IPS-18c (cell line): ENCODE data around the gene TBX3.

Experiments
- H3K4me3 ChIP-seq: 2 replicates; pipeline ENCODE4 v1.7.0; 2013; ENCODE audit warnings: low read depth, mild to moderate bottlenecking, low read length, moderate library complexity; ENCODE audit not compliant: insufficient read depth
- H3K9me3 ChIP-seq: one replicate; pipeline ENCODE4 v1.6.1; 2013; ENCODE audit warnings: mild to moderate bottlenecking, low read length, moderate library complexity; ENCODE audit not compliant: control insufficient read depth, insufficient read depth

The TBX3 gene

GRCh38 chr12:114674251-114675047, 9.5 kb downstream of the TBX3 start:
- Histone ChIP-seq H3K9me3 (no peaks in the 10 kb centered on the region), H3K4me3 (peak overlapping the region; percentile 41)

- Histone ChIP-seq H3K9me3 (no peaks in the 10 kb centered on the region), H3K4me3 (peak overlapping the region; percentile 41)
Measured at GRCh38 chr12:114673901-114674250, 10.1 kb downstream of the TBX3 start.

- no peak overlapping the region for H3K4me3 ChIP-seq
- H3K9me3 ChIP-seq, result no peaks in the 10 kb centered on the region
Measured at GRCh38 chr12:114673169-114673833, 10.7 kb downstream of the TBX3 start.

- H3K4me3 ChIP-seq, result no peak overlapping the region
- no peaks in the 10 kb centered on the region for H3K9me3 ChIP-seq
Measured at GRCh38 chr12:114672817-114673168, 11.2 kb downstream of the TBX3 start.

DNA sequence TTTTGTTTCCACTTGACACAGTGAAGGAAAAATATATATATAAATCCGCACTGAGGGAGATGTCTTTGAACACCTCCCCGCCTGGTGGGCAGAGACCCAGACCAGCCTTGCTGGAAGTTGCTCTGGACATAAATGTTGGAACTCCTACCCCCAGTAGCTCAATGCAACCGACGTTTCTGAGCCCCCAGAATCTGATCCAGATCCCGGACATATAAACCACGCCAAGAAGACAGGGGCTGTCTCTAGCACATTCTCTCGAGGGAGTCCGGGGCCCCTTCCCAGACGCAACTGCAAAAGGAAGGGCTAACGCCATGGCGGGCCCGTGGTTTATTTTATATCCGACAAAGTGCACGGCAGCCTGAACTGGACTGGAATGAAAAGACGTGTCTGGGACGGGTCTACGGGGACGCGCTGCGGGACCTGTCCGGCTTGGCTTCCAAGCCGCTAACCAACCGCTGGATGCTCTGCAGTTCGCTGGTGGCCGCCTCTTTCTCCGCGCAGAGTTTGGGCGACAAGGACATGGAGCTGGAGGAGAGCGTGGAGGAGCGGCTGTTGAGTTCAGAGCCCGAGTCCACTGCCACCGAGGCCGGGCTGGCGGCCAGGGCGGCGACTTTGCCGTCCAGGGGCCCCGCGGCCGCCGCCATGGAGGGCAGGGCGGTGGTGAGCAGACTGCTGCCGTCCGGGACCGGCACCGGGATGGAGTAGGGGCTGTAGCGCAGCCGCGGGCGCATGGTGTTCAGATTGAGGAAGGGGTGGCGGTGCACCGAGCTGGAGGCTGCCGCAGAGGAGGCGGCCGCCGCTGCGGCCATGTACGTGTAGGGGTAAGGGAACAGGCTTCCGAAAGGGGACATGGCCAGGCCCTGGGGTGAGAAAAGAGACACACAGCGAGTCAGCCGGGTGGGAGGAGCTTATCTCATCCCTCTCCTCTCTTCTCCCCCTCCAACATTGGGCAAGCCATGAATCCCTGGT, 12.2 kb downstream of the TBX3 start:
- H3K4me3 ChIP-seq, result peak overlapping the region; percentile 32; the same call in 1 of the 2 replicates
- H3K9me3 ChIP-seq, result no peaks in the 10 kb centered on the region

DNA sequence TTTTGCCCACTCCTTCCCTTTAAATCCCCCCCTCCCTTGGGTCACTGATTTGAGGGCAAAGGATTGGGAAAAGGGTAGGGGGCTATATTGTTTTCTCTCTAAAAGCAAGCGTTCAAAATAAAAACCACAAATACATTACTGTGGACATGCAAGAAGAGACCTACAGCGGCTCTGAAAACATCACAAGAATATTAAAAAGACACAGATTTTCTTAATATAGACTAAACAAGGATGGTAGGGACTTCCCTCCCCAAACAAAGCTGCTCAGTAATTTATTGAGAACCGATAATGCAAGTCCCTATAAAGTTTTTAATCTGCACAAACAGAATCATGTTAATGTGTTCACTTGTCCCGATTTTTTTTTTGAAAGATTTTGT, 12.9 kb downstream of the TBX3 start:
- Histone ChIP-seq H3K4me3 (no peak overlapping the region), H3K9me3 (no peaks in the 10 kb centered on the region)

DNA sequence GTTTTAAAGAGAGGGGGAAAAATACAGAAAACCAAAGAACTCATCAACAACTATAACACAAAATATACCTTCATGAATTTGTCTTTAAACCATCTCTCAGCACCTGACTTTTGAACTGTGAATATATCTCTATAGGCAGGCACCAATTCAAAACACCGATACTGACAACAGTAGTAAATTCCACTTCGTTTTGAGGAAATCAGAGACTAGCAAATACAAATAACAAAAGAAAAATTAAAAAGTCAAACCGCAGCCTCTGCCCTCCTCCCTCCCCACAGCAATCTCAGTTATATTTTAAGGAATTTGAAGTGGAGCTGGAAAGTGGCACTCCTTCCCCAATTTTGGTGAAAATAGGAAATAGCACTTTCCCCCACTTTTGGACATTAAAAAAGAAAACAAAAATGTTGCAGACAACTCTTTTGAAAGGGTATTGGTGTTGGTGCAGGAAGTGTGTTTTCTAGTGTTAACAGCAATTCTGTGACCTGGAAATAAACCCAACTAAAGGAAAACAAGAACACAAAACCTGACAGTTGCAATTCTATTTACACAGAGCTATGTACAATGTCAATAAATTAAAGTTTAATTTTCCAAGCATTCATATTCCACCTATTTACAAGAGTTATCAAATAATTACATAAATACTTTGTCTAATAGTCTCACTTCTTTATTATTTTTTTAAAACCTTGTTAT, 13.5 kb downstream of the TBX3 start:
- H3K9me3 ChIP-seq, result no peaks in the 10 kb centered on the region
- no peak overlapping the region for H3K4me3 ChIP-seq

DNA sequence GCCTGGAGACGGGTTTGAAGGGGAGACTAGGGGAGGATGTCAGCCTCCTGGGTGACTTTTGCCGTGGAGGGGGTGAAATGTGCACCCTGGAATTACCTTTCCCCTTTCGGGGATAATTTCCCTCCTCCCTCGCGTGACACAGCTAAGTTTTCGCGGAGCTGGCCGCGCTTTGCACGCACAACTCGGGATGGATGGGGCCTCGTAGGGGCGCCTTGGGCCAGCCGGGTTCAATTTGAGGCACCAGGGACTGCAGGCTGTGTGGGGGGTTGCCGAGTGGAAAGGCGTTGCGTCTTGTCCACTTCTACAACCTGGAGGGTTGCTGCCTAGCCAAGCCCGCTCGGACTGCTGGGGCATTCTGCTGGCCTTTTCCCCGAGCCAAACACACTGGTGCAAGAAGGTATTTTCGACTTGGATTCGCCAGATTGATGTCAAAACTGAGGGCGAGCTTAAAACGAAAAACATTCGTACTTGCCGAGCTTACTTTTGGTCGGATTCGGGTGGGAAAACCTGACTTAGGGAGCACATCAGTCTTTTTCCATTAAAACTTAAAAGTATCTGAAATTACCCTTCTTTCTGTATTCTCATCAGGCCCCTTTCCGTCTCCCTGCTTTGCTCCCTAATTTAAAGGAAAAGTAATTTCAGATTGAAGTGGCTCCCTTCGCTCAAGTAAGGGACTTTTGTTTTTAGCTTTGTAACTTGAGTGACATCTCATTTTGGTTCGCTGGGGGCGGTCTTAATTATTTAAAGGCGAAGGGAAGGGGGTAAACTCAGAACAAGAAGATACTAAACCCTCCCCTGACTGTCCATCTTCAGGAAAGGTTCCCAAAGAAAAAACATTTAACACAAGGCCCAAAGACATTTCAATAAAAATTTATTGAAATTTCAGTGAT, 14.3 kb downstream of the TBX3 start:
- Histone ChIP-seq H3K9me3 (no peaks in the 10 kb centered on the region), H3K4me3 (peak overlapping the region; percentile 2; the same call in 1 of the 2 replicates)

DNA sequence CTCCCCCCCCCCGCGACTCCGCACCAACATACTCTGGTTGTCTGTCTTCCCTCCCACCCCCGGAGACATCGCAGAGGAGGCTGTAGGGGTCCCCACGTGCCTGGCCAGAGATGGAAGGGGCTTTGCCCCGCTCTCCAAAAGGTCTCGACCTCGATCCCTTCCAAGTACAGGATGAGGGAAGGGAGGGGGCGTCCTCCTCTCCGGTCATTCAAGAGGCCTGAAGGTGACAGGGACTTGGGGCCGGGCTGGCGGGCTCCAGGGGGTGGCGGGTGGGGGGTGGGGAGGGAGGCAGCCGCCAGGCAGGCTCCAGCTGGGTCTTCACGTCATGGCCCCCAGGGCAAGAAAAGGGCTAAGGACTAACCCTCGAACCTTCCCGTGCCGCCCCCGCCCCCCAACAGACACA, 15.1 kb downstream of the TBX3 start:
- Histone ChIP-seq H3K9me3 (no peaks in the 10 kb centered on the region), H3K4me3 (no peak overlapping the region)

DNA sequence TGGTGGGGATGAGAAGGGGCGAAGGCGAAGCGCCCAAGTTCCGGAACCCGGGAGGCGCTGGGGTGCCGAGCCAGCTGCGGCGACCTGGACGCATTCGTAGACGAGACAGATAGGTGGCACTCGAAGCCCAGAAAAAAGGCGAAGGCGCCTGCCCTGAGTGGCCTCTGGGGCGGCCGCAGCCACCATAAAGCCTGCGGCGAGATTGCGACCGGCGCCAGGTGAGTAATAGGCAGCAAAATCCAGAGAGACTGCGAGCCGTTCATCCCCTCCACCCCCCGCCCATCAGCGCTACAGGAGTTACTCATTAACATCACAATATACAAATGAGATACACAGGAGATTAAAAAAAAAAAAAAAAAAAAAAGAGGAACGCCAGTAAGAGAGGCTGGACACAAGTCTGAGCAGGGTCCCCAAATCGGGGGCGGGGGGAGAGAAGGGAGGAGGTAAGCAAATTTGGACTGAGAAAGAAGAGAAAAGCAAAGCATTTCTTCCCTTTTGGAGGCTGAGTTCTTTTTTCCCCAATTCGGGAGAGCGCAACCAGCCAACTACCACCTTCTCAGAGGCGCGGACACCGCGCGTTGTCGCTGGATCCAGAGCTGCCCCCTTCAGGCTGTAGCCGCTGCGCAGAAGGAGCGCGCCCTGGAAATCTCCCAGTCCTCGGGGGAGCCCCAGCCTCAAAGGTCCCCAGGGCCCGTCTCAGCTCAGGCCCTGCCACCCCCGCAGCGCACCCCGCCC, 15.7 kb downstream of the TBX3 start:
- H3K4me3 ChIP-seq, result peak overlapping the region; percentile 40; the same call in 1 of the 2 replicates
- H3K9me3 ChIP-seq, result no peaks in the 10 kb centered on the region

- H3K4me3 ChIP-seq, result peak overlapping the region; percentile 40; the same call in 1 of the 2 replicates
Measured at GRCh38 chr12:114667669-114668150, 16.3 kb downstream of the TBX3 start.

GRCh38 chr12:114666746-114667668, 17.0 kb downstream of the TBX3 start:
- H3K4me3 ChIP-seq, result peak overlapping the region; percentile 40; the same call in 1 of the 2 replicates

More at GRCh38 chr12:114667669-114668150, 16.3 kb downstream of the TBX3 start:
- H3K9me3 ChIP-seq, result no peaks in the 10 kb centered on the region

GRCh38 chr12:114665411-114666260, 18.3 kb downstream of the TBX3 start:
- Histone ChIP-seq H3K9me3 (no peaks in the 10 kb centered on the region), H3K4me3 (peak overlapping the region; percentile 36)

More at GRCh38 chr12:114666746-114667668, 17.0 kb downstream of the TBX3 start:
- H3K9me3 ChIP-seq, result no peaks in the 10 kb centered on the region
